HG03460 (cell line): Measurements from ENCODE around the gene MTMR11.
A peak's percentile ranks its signal among the peaks of the same experiment; 100 is the strongest.

Source experiments
- ATAC-seq: cut with Tn5 transposase; IDR thresholded peaks from one replicate; pipeline ENCODE4 v1.9.1; 2021; ENCODE audit not compliant: unreplicated experiment

MTMR11 gene

GRCh38 chr1:149937759-149938158 lies 1.1 kb upstream of the MTMR11 start:
- ATAC-seq = no peak

- no peak for ATAC-seq
Measured at GRCh38 chr1:149936992-149937705, 470 bp upstream of the MTMR11 start.

GRCh38 chr1:149934356-149934755 lies 2.3 kb downstream of the MTMR11 start:
- ATAC-seq = no peak

GRCh38 chr1:149933208-149933607 lies 3.5 kb downstream of the MTMR11 start:
- ATAC-seq = no peak

DNA sequence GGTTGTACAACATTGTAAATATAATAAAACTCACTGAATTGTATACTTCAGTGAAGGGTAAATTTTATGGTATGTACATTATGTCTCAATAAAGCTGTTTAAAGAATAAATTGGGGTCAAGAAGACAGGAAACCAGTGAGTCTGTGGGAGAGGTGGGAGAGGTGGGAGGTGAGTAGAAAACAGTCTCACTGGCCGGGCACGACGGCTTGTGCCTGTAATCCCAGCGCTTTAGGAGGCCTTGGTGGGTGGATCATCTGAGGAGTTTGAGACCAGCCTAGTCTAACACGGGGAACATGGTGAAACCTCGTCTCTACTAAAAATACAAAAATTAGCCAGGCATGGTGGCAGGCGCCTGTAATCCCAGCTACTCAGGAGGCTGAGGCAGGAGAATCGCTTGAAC lies 4.2 kb downstream of the MTMR11 start:
- ATAC-seq = no peak

DNA sequence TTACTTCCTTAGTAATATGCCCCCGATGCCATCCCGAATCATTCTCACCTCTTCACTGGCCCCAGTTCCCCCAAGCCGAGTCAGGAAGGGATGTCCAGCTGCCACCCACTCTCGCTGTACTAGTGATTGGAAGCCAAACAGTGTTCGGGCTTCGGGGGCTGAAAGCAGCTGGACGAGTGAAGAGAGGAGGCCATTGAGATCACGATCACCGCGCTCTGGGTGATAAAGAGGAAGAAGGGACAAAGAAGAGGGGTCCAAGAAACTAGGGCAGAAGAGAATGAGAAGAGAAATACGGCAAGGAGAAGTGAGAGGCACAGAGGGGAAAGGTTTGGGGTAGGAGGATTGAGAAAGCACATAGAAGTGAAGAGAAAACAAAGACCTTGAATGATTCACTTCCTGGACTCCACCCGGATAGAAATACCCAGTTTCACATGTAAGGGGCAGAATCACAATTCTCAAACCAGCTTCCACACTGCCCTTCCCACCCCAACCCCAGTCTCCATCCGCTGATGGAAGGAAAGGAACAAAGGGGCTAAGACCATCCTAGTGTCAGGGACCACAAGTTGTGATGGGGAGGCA lies 5.4 kb downstream of the MTMR11 start:
- ATAC-seq = no peak

DNA sequence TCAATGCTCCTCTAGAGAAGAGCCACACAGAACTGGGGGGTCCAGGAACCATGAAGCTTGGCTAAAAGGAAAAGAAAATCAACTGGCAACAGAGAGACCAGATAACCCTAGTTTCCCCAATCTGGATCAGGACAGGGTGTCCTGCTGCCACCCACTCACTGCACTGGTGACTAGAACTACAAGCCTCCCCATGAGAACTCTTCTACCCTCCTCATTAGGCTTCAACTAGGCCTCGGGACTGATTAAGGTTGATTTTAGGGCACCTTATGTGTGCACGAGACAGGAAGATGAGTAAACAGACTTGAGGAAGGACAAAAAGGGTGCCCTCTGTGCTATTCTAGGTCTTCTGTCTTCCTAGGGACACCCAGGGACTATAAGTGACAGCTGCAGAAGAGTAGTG lies 6.8 kb downstream of the MTMR11 start:
- ATAC-seq = no peak

DNA sequence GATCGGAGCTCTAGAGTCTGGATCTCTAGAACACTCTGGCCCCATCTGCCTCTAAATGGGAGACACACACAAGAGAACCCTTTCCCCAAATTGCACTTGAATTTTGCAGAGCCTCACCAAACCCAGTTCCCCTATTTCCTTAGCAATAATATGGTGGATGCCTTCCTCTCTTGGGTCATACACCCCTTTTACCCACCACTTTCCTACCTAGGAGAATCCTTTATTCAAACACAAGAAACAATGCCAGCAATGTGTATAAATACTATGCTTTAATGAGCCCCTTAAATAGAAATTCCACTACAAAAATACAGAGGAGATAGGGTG lies 8.3 kb downstream of the MTMR11 start:
- ATAC-seq = no peak

DNA sequence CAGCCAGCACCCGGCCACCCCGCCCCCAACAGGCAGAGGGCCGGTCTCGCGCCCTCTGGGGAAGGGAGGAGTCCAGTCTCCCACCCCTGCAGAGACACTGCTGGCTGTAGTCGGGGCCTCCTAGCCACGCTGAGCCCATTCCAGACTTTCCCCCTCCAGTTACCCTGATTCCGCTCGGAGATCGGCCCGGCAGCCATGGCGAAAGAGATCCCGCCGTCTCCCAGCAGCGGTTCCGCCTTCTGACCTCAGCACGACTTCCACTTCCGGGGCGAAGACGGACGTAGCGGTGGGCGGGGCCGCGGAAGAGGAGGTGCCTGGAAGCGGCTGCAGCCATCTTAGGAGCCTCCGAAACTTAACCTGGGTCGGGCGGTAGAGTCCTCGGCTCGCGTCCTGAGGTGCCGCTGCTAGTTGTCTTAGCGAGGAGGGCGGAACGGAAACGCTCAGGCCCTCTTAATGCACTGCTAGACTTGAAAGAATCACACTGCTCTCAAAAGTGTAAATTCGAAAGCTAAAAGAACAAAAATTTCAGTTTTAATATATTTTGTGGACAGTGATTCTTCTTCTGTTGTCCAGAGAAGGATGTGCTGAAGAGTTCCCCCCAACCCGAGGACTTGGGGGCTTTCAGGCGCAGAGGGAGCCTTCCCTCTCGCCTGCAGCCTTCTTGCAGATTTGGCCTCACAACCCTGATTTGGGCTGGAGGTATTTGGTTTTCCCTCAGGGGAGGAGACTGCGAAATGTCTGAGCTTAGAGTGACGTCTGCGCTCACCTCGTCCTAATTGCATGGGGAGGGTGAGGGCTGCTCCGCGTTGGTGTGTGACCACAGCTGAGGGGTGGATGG lies 8.9 kb downstream of the MTMR11 start, which contains the start of gene SF3B4:
TSS of gene SF3B4 (minus strand) at position 241 of the 838 bp plus-strand sequence. CDS start at position 197, 44 bp downstream.
- ATAC-seq = peak; percentile 93

DNA sequence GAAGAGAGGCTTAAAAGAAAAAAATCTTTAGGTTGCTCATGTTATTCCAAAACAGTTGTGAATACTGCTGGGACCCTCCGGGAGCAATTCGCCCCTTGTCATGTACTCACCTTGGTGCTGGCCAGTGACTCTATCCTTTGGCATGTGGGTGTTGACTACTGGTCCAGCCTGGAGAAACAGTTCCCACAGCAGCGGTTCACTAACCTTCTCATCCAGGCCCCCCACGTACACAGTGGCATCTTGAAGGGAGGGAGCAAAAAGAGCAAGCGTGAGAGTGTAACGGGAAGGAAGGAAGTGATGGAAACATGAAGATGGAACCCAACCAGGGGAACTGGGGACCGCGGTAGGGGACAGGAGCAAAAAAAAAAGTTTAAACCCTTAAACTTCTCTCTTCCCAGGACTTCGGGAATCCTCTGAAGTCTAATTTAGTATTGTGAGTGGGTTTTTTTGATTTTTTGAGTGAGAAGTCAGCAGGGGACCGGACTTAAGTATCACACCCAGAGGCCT lies 9.6 kb downstream of the MTMR11 start:
- ATAC-seq = no peak

DNA sequence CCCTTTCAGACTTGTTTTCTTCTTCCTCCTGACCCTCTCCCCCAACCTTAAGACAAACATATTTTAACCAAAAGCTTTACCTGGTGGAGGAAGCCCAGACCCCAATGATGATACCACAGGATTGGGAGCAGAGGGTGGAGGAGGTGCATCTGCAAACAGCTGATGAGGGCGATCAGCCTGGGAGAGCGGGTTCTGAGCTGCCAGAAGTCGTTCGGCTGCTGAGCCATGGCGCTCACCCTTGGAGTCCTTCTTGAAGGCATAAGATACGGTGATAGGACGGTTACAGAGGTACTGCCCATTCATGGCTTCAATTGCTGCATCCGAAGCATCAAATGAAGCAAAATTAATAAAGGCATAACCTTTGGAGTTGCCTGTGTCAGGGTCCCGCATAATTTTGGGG lies 10.4 kb downstream of the MTMR11 start:
- ATAC-seq = no peak

GRCh38 chr1:149925751-149926150 lies 10.9 kb downstream of the MTMR11 start:
- no peak for ATAC-seq

DNA sequence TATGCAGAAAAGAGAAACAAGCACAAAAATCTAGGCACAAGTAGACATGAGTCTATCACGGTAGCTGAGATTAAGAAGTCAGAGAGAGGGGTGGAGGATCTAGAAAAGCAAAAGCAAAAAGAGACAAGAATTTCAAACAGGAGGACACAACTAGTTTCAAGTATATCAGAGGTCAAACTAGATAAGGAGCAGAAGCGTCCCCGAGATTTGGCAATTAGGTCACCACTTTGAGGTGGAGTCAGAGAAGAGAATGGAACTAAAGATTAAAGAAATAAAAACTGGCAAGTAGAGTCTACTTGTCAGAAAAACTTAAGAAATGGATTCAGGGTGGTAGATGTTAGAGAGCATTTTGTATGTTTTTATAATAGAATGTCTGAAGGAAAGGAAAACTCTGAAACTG lies 11.3 kb downstream of the MTMR11 start:
- ATAC-seq = no peak

- no peak for ATAC-seq
Measured at GRCh38 chr1:149923626-149924025, 13.1 kb downstream of the MTMR11 start.

DNA sequence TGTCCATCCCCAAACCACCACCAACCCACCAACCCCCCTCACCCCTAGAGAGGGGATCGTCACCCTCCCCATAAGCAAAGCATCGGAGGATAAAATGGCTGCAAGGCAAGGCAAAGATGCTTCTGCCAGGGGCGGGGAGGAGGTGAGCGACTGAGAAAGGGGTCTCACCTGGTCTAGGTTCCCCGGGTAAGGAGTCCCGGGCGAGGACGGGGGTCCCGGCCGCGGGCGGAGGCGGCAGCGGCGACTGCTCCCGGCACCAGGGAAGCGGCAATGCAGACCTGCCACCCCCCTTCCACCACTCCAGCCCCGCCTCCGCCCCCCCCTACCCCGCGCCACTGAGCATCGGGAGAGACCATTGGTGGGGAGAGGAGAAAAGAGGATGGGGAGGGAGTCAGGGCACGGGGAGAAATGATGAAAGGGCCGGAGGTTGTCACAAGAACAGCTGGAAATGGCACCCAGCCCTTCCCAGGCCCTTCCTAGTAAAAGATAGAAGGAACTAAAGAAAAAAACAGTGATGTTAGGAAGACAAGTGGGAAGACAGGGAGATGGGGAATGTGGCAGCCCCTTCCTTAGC lies 19.0 kb downstream of the MTMR11 start, which contains the start of gene SV2A:
TSS of gene SV2A (minus strand) at position 274 of the 574 bp plus-strand sequence. CDS start 4,004 bp downstream, outside the sequence.
- ATAC-seq = no peak

DNA sequence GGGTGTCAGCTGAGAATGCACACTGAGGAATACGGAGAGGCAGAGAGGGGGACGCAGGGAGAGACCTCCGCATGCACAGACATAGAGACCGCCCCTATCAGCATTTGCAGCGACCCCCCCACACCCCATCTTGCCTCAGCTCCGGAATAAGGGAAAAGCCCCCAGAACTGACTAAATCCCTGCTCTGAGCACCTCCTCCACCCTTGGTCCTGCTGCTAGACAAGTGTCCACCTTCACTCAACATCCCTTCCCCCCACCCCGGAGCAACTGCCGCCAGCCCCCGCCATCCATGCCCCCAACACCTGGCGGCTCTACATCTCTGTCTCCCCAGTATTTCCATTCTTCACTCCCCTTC lies 19.8 kb downstream of the MTMR11 start:
- ATAC-seq = no peak

GRCh38 chr1:149916193-149916897 lies 20.3 kb downstream of the MTMR11 start:
- no peak for ATAC-seq

- no peak for ATAC-seq
Measured at GRCh38 chr1:149915429-149916192, 21.1 kb downstream of the MTMR11 start.

- no peak for ATAC-seq
Measured at GRCh38 chr1:149914545-149914944, 22.1 kb downstream of the MTMR11 start.

- no peak for ATAC-seq
Measured at GRCh38 chr1:149906570-149907075, 30.1 kb downstream of the MTMR11 start.
